ENCODE data around the gene ESPN. TPM values are rescaled to one million over a fixed set of nuclear protein-coding genes. Genes with fewer than 3 reads are reported as not detected.

The ESPN gene
- total RNA-seq, 6 donors from 2014 or later: 2.1 to 27.2 (median 4.8) TPM

- DNase-seq (no peak), ATAC-seq (ENCODE audit: low FRiP score in 2 of 2) (no peak)
- Histone ChIP-seq H3K27me3 (peaks cover 0 to 10% (median 4%) of the 10 kb centered on the region in 4 donors), H3K36me3 (peaks cover 0 to 13% (median 0%) of the 10 kb centered on the region in 4 donors), H3K9me3 (no peaks in the 10 kb centered on the region), H3K27ac (peak overlapping the region in 2 of 4 donors; percentile 7 to 60), H3K4me3 (peak overlapping the region in 2 of 4 donors; percentile 35 to 40), H3K4me1 (peaks cover 8 to 25% (median 16%) of the 10 kb centered on the region in 4 donors)
- WGBS, 2 donors: 88% methylated on average over 40 of the region's 40 CpGs
- TF ChIP-seq CTCF (IDR thresholded peaks at IDR 0.05) (no peak), EP300 (IDR thresholded peaks at IDR 0.05) (no peak), POLR2AphosphoS5 (IDR thresholded peaks at IDR 0.05) (no peak)
These were observed 36.5 kb downstream of the ESPN start for GRCh38 chr1:6461051-6461530.

- H3K4me1 ChIP-seq: peaks cover 8 to 31% (median 17%) of the 10 kb centered on the region in 4 donors
- H3K4me3 ChIP-seq: peak overlapping the region in 2 of 4 donors; percentile 35 to 40
- no peaks in the 10 kb centered on the region for H3K9me3 ChIP-seq
- TF ChIP-seq CTCF (IDR thresholded peaks at IDR 0.05): no peak
- no peak for TF ChIP-seq POLR2AphosphoS5 (IDR thresholded peaks at IDR 0.05)
- TF ChIP-seq EP300 (IDR thresholded peaks at IDR 0.05): no peak
- TF ChIP-seq POLR2A (IDR thresholded peaks at IDR 0.05): no peak
- DNase-seq (no peak), ATAC-seq (ENCODE audit: low FRiP score in 2 of 2) (no peak)
- H3K27me3 ChIP-seq: peaks cover 0 to 9% (median 3%) of the 10 kb centered on the region in 4 donors
- no peak overlapping the region for H3K27ac ChIP-seq
- H3K36me3 ChIP-seq: peaks cover 0 to 13% (median 0%) of the 10 kb centered on the region in 4 donors
- WGBS, 2 donors: 95 to 96% methylated on average over 45 to 48 of the region's 48 CpGs
These were observed 37.2 kb downstream of the ESPN start for GRCh38 chr1:6461538-6462411.

- Histone ChIP-seq H3K4me3 (no peak overlapping the region), H3K27ac (no peak overlapping the region), H3K4me1 (peaks cover 8 to 31% (median 17%) of the 10 kb centered on the region in 4 donors), H3K9me3 (no peaks in the 10 kb centered on the region), H3K36me3 (peaks cover 0 to 13% (median 0%) of the 10 kb centered on the region in 4 donors), H3K27me3 (peaks cover 0 to 9% (median 3%) of the 10 kb centered on the region in 4 donors)
- 83 to 94% methylated on average over 9 to 13 of the region's 13 CpGs for WGBS, 2 donors
- DNase-seq (no peak), ATAC-seq (ENCODE audit: low FRiP score in 2 of 2) (no peak)
- TF ChIP-seq CTCF (IDR thresholded peaks at IDR 0.05) (no peak), POLR2A (IDR thresholded peaks at IDR 0.05) (no peak), EP300 (IDR thresholded peaks at IDR 0.05) (no peak), POLR2AphosphoS5 (IDR thresholded peaks at IDR 0.05) (no peak)
These were observed 38.0 kb downstream of the ESPN start for GRCh38 chr1:6462412-6463119.

- Histone ChIP-seq H3K27ac (no peak overlapping the region), H3K9me3 (no peaks in the 10 kb centered on the region), H3K4me1 (peaks cover 8 to 31% (median 17%) of the 10 kb centered on the region in 4 donors), H3K4me3 (no peak overlapping the region), H3K27me3 (peaks cover 0 to 9% (median 3%) of the 10 kb centered on the region in 4 donors), H3K36me3 (peaks cover 0 to 16% (median 0%) of the 10 kb centered on the region in 4 donors)
- TF ChIP-seq EP300 (IDR thresholded peaks at IDR 0.05) (no peak), POLR2A (IDR thresholded peaks at IDR 0.05) (no peak), CTCF (IDR thresholded peaks at IDR 0.05) (no peak), POLR2AphosphoS5 (IDR thresholded peaks at IDR 0.05) (no peak)
- DNase-seq (no peak), ATAC-seq (ENCODE audit: low FRiP score in 2 of 2) (no peak)
- 86 to 100% methylated on average over 1 of the region's 1 CpG for WGBS, 2 donors
These were observed 38.5 kb downstream of the ESPN start for GRCh38 chr1:6463120-6463412.

All from upper lobe of left lung (tissue), 6 donors.